Islet precursor cell (in vitro differentiated cells): ENCODE measurements around the gene HMCN1.

ENCODE experiments used
- DNase-seq: peaks from one replicate; pipeline ENCODE4 v3.0.0-alpha.2; 2018

Gene HMCN1

DNA sequence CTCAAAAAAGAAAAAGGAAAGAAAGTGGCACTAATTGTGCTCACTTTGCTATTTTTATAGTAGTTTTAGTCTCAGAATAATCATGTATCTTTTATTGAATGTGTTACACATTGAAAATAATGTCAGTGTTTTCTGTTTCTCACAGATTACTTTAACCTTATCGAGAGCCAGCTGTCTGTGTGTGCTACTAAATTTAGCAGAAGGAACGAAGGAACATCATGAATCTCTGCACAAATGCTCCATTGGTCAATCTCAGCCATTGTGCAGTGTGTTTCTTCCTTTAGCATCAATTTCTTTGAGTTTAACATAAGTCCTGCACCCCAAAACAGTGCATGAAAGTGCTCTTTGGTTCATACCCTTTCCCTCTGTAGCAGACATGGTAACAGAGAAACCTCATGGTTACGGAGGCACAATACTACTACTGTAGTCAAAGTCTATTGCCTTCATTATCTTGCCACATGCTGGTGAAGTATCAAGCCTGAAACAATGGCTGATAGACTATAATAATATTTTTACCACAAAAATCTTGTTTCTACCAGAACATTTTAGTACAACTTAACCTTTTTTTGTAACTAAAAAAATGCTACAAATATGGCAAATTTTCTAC lies 310.0 kb downstream of the HMCN1 start:
- DNase-seq, result no peak

- DNase-seq, result no peak
Measured at GRCh38 chr1:186046437-186047211, 312.4 kb downstream of the HMCN1 start.

DNA sequence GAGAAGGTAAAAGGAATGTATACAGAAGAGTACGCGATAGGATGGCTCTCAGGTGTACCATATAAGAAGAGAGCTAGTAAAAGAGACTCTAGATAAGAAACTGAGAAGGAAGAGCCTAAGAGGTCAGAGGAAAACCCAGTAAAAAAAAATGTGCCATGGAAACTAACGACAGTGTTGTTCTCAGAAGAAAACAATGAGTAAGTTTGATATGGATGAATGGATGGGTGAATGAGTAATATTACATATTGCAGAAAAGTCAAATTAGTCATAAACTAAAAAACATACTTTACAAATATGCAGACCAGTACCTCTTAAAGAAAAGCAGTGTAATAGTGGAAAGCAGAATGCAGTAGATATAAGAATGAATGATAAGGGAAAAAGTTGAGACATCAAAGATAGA lies 316.2 kb downstream of the HMCN1 start:
- no peak for DNase-seq

DNA sequence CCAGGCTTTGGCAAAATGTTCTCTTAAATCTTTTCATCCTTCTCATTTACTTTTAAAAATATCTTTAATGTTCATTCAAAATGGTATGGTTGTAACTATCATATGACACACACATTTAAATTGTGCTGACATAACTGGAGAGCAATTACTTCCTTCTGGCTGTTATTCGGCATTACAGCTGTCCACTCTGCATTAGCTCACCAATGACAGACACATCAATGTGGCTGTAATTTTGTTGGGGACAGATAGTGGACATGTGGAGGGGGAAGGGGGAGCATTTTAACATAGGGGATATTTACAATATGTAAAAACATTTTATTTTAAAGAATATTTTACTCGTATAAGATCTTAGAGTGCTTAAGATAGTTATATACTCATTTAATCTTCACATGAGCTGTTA lies 319.8 kb downstream of the HMCN1 start:
- no peak for DNase-seq

GRCh38 chr1:186054932-186055331 lies 320.7 kb downstream of the HMCN1 start:
- DNase-seq, result no peak

DNA sequence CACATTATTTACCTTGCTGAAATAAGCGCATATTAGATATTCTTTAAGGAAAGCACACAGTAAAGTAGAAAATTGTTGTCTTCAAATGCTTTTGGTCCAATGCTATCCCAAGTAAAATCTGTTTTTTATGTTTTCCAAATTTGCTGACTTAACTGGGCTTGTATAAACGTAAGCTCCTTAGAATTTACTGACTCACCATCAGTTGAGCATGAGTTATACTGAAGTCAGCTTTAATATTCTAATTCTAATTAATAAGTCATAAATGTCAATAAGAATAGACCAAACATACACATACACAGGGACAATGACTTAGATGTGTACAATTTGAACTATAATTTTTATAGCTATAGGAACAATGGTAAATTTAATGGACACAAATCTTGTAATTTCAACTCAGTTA lies 321.7 kb downstream of the HMCN1 start:
- no peak for DNase-seq

DNA sequence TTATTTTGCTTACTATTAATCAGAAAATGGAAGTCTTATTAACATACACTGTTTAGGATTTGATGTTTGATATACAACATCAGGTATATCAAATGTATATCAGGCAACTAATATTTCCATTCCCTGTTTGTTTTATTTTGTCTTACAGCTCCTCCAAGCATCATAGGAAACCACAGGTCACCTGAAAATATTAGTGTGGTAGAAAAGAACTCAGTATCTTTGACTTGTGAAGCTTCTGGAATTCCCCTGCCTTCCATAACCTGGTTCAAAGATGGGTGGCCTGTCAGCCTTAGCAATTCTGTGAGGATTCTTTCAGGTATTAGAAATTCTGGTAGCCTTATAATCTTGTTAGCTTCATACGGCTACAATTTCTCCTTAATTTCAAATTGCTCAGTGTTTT lies 322.9 kb downstream of the HMCN1 start:
- no peak for DNase-seq

GRCh38 chr1:186059311-186059710 lies 325.1 kb downstream of the HMCN1 start:
- no peak for DNase-seq

GRCh38 chr1:186059752-186060151 lies 325.6 kb downstream of the HMCN1 start:
- DNase-seq, result no peak

DNA sequence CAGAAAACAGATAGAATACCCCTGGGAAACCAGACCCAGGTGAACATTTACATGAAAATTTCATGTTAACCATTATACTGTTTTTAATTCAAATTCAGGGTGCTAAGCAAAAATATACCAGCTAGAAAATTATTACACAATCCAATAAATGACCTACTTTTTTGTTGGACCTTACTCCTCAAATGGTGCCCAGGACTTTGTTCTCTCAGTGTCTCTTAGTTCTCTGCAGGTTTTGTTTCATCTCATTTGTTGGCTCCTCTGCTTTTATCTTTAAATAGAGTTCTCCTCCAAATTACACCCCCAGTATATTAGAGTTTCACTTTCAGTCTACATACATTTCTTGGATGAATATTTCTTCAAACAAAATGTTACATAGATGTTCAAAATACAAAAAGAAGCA lies 326.0 kb downstream of the HMCN1 start:
- no peak for DNase-seq

- no peak for DNase-seq
Measured at GRCh38 chr1:186063091-186063657, 329.0 kb downstream of the HMCN1 start.

GRCh38 chr1:186066411-186066810 lies 332.2 kb downstream of the HMCN1 start:
- DNase-seq, result no peak

DNA sequence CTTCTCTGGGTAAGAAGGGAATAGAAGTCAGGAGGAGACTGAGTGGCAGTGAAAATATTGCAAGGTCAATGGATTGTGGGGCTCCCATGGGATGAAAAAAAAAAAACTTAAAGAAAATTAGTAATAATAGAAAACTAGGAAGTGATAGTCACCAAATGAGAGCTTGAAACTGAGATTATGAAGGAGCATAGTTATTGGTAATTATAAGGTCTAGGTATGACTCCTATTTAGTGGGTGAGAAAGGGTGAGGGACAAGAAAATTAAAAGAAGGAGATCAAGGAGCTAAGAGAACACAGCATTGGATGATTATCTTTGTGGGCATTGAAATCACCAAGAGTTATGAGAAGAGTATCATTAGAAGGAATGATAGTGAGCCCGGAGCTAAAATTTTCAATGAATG lies 339.5 kb downstream of the HMCN1 start:
- DNase-seq, result no peak

GRCh38 chr1:186076006-186076405 lies 341.8 kb downstream of the HMCN1 start:
- DNase-seq, result no peak

DNA sequence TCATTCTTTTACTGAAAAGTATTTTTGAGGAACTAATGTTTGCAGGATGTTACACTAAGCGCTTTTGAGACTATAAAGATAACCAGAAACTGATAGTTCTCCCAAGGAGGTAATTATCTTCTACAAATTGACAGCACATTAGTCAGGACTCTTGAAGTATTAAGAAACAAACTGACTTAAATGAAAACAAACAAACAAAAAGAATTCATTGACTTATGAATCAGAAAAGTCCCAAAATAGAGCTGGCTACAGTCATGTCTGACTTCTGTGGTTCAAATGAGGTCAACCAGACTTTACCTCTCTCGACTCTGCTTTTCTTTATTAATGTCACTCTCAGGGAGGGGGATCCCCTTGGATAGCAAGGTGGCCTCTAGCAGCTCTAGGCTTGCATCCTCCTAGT lies 344.1 kb downstream of the HMCN1 start:
- no peak for DNase-seq

- no peak for DNase-seq
Measured at GRCh38 chr1:186079084-186079684, 345.0 kb downstream of the HMCN1 start.

- DNase-seq, result peak; percentile 70
Measured at GRCh38 chr1:186082235-186082937, 348.2 kb downstream of the HMCN1 start.

DNA sequence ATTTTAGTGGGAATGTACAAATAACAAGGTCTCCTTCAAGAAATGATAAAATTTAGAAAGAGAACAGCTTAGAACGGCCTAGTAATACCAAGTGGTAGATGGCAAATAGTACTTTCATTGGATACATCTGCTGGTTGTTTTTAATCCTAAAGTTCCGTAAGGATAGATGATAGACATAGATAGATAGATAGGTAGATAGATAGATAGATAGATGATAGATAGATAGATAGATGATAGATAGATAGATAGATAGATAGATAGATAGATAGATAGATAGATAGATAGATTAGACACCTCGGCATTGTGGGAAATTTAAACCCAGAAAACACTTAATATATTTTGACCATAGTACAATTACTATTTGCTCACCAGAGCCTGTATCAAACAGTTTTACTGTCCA lies 352.4 kb downstream of the HMCN1 start:
- no peak for DNase-seq

DNA sequence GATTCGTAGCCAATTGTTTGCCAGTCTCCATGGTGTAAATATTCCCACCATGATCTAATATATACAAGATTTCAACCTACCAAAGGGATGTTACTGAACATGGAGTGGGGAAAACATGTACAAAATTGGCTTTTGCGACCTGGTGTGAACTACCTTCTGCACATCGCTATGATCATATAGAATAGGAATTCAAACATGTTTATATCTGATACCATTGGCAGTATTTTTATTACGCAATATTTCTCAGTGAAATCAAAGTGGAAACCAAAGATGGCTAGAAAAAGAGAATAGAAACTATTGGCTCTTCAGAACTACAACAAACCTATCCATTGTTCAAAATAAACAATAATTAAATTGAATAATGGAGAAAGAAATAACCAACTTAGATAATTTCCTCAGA lies 355.7 kb downstream of the HMCN1 start:
- no peak for DNase-seq

GRCh38 chr1:186091222-186091720 lies 357.1 kb downstream of the HMCN1 start:
- DNase-seq, result no peak

- no peak for DNase-seq
Measured at GRCh38 chr1:186093437-186093836, 359.2 kb downstream of the HMCN1 start.

GRCh38 chr1:186094172-186094571 lies 360.0 kb downstream of the HMCN1 start:
- DNase-seq, result no peak
